Fibroblast of villous mesenchyme (primary cell): ENCODE measurements around the gene GREM2. TPM values are rescaled to one million over a fixed set of nuclear protein-coding genes. Genes with fewer than 3 reads are reported as not detected.

Experiments
- DNase-seq: peaks from one replicate; pipeline ENCODE4 v3.0.0-alpha.2; 2010; ENCODE audit warnings: low read depth
- H3K4me3 ChIP-seq: 2 replicates; pipeline ENCODE4 v1.5.1; 2011; ENCODE audit warnings: low read depth, mild to moderate bottlenecking, low read length
- CTCF ChIP-seq: IDR thresholded peaks from 2 replicates; pipeline ENCODE4 v1.5.1; 2012; ENCODE audit warnings: low read depth, mild to moderate bottlenecking, low read length; ENCODE audit not compliant: insufficient read depth
- total RNA-seq: library from RNA; depleted of rRNA; stranded (reverse); fragments of >200 nt; gene quantifications from 2 replicates; pipeline ENCODE4 v1.2.3, GENCODE V29; 2012

The GREM2 gene
- 1.3 and 6.8 TPM in 2 replicates for total RNA-seq

DNA sequence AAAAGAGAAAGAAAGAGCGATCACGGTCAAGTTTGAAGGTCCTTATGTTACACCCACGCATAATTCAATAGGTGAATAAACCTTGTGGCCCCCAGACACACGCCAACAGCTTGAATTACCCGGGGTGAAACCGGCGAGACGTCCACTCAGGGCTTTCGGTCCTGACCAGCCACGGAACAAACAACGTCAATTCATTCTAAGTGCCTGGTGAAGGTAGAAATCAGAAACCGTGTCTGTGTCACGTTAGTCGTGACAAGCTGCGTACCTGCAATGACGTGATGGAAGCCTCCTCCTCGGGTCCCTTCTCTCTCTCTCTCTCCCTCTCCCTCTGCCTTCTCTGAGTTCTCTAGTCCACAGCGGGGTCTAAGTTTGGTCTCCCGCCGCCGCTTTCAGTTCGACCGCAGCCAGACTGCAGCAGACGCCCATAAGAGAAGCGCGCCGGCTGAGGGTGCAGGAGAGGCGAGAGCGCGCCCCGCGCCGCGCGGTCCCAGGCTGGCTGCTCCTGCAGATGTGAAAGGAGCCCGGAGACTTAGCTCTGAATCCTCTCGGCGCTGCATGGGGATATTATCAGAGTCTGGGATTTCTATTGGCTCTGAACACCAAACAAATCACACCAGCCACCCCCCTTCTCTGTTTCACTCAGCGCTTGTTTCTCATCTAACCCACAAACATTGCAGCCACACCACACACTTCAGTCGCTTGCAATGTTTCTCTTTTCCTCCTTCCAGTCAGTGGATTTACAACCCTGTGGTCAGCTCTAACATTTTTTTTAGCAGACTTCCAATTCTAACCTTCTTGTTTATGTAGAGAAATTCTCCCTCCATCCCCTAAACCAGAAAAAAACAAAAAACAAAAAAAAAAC is at the start of gene GREM2:
Gene GREM2 (minus strand): TSS at position 537 of the 862 bp plus-strand sequence. CDS start 118,680 bp downstream, outside the sequence.
- H3K4me3 ChIP-seq: peak within 1 kb of the TSS; percentile 65
- no peak for TF ChIP-seq CTCF
- DNase-seq: peak; percentile 93

DNA sequence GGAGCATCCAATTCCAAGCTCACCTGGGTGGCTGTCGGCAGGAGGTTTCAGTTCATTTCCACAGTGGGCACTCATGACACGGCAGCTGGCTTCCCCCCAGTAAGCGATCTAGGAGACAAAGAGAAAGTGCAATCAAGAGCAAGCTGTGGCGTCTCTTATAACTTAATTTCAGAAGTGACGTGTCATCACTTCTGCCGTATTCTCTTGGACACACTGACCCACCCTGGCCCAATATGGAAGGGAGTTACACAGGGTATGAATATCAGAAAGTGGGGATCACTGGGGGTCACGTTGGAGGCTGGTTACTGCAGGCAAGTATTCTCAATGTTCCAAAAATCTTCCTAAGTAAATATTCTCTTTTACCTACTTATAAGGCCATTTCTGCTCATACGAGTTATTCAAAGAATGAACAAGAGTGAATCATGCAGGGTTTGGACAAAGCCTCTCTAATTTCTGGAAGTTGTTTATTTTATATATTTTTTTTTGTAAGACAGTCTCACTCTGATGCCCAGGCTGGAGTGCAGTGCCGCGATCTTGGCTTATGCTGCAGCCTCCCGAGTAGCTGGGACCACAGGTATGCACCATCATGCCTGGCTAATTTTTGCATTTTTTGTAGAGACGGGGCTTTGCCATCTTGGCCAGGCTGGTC is 46.5 kb upstream of the GREM2 start:
- DNase-seq: no peak
- no peak overlapping the region for H3K4me3 ChIP-seq
- TF ChIP-seq CTCF: no peak

DNA sequence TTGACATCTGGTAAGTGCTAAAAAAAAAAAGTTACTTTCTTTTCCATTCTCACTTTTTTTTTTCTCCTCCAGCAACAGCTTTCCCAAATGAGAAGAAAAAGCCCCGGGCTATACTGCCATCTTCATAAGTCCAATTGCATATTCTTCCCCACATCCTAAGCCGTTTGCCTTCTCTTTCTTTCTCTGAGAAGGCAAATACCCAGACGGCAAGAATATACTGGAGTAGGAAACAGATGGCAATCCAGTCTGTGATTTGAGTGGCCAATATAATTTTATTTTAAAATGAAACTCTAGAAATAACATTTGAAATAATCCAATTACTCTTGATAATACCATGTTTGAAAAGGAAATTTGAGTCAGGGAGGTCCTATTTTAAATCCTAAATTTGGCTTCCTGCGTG is 44.6 kb upstream of the GREM2 start:
- TF ChIP-seq CTCF: no peak
- DNase-seq: no peak

GRCh38 chr1:240652961-240653409 is 41.0 kb upstream of the GREM2 start:
- no peak for TF ChIP-seq CTCF
- no peak for DNase-seq
- no peak overlapping the region for H3K4me3 ChIP-seq

More for the DNA sequence above, 44.6 kb upstream of the GREM2 start:
- no peak overlapping the region for H3K4me3 ChIP-seq

DNA sequence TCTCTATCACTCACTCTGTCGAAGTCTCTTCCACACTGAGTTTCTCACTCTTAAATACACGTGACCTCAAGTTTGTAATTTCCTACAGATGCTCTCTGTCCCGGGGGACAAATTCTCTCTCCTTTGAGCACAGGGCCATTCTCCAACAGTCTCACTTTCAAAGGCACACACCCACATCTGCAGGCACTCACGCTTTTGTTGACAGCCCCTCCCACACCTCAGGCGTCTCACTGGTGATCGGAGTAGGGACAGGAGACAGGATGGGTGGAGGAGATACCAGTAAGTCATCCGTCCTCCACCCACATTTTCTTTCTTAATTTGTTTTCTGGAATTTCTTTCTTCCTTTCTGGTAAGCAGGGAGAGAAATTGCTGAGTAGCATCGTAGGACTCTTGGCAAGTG is 40.6 kb upstream of the GREM2 start:
- no peak for DNase-seq
- no peak overlapping the region for H3K4me3 ChIP-seq
- no peak for TF ChIP-seq CTCF

GRCh38 chr1:240650877-240651276 is 38.9 kb upstream of the GREM2 start:
- no peak for TF ChIP-seq CTCF
- no peak for DNase-seq
- H3K4me3 ChIP-seq: no peak overlapping the region
